HG03097 (cell line): ENCODE measurements around the gene MKI67.
A peak's percentile ranks its signal among the peaks of the same experiment; 100 is the strongest.

ENCODE experiments used
- ATAC-seq: cut with Tn5 transposase; IDR thresholded peaks from one replicate; pipeline ENCODE4 v1.9.1; 2021; ENCODE audit not compliant: unreplicated experiment, low FRiP score

Gene MKI67

GRCh38 chr10:128067691-128068397, 58.4 kb downstream of the MKI67 start:
- ATAC-seq, result no peak

- ATAC-seq, result no peak
Observed at GRCh38 chr10:128066870-128067382, 59.3 kb downstream of the MKI67 start.

DNA sequence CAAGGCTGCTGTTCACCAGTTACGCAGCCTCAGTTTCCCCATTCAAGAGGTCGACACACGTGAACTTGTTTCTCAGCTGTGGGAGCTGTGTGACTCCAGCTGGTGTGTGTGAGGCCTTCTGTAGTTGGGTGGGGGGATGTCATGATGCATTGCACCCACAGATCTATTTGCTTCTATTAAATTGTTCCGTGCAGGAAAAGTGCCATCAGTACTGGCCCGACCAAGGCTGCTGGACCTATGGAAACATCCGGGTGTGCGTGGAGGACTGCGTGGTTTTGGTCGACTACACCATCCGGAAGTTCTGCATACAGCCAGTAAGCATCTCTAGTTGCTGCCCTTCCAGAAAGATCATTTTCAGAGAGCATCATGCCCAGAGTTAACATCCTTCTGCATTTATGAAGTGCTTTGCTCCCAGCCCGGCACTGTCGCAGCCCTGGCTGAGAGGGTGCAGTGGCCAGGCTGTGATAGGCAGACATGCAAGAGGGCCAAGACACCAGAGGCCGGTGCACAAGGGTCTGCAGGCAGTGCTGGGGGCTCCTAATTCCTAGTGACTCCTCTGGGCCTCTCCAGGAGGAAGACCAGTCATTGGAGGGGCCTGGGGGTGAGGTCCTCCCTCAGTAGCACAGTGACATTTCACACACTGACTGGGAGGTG, 60.2 kb downstream of the MKI67 start:
- no peak for ATAC-seq

DNA sequence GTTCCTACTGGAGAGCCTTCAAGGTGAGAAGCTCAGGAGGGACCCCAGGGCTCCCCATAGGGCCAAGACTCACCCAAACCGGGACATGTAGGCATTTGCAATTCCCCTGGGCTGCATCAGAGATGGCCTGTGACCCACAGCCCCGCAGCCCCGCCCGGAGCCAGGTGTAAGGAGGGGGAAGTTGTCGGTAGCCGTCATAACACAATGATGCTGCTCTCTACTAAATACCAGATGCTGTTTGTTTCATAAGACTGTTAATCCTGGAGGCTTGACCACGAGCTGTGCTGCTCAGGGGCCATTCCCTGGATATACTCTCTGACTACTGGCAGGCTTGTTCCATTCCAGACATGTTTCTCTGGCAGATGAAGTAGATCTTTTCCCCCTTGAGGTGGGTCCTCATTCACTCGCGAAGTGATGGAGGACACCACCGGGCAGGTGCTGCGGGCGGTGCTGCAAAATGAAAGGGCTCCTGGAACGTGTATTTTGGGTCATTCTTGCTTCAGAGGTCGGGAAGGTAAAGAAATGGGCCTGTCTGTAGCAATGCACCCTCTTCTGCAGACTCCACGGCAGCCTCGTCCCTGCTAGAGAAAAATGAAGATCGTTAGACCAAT, 61.1 kb downstream of the MKI67 start:
- ATAC-seq, result no peak

- ATAC-seq, result peak; percentile 47
Observed at GRCh38 chr10:128064108-128064969, 61.9 kb downstream of the MKI67 start.

DNA sequence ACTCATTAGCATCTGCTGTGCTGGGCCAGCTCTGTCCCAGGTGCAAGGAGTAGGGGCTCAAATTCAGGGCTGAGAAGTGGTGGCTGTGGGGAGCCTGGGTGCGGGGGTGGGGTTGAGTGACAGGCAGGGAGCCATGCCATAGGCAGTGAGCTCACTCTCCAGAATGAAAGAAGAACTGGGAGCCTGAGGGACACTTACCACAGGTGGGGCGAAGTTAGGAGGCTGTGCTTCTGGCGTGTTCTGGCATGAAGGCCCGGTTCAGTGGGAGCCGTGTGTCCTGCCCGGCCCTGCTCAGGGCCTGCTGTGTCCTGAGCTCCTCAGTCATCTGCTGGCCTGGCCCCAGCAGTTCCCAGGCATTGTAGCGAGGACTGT, 62.5 kb downstream of the MKI67 start:
- no peak for ATAC-seq

GRCh38 chr10:128062881-128063563, 63.2 kb downstream of the MKI67 start:
- ATAC-seq, result peak; percentile 42

DNA sequence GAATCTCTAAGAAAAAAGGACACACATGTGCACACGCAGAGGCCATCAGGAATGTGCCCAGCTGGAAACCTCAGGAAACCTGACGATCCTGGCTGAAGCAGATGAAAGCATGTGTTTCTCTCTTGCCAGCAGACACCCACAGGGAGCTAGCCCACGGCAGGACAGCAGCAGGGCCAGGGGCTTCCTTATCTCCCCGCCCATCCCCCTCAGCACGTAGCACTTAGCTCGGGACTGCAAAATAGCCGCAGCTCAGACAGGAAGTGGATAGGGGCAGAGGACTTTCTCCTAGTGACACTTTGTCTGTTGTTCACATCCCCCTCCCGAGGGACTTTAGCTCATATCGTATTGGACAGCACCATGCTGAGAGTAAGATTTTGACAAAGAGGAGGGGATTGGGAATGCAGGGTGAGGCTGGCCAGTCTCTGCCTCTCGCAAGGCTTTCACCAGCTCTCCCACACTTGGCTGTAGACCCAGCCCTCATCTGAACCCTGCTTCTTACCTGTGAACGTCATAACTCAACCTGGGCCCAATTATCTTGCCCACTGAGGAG, 63.8 kb downstream of the MKI67 start:
- ATAC-seq, result peak; percentile 13

DNA sequence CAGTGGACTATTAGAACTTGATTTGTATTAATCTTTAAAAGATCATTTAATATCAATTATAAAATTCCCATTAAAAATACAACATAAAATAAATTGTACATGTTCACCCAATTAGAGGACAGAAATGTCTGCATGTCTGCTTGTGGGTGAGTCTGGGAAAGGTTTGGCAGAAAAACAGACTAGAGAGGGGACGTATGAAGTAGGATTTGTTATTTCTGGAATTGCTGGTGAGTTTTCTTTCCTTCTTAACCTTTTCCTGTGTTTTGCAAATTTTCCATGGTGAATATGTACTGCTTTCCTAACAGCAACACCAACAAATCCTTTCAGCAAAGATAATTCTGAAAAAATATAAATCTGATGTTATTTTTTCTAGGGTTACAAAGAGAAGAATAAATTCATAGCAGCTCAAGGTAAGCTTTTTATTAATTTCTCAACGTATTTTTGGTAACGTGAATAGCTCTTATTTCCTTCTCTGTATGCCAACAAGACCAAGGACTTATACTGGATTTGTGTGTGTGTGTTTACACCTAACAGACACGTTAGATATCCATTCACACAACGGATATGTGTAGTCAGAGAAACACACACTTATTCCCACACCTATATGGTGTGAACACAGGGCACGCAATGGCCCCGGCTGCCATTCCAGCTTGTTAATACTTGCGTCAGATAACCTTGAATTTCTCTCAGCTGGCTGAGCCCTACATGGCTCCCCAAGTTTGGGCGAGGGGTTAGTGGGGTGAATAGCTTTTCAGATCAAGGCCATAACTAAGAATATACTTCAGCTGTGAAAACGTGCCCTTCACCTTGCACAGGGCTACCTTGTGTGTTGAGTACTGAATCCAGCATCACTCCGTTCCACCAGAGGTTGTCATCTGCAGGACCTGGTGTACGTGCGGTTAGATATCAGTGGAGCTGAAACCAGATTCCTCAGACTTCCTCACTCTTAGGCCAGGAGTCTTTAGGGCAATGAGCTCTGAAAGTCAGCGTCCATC, 64.6 kb downstream of the MKI67 start:
- no peak for ATAC-seq

DNA sequence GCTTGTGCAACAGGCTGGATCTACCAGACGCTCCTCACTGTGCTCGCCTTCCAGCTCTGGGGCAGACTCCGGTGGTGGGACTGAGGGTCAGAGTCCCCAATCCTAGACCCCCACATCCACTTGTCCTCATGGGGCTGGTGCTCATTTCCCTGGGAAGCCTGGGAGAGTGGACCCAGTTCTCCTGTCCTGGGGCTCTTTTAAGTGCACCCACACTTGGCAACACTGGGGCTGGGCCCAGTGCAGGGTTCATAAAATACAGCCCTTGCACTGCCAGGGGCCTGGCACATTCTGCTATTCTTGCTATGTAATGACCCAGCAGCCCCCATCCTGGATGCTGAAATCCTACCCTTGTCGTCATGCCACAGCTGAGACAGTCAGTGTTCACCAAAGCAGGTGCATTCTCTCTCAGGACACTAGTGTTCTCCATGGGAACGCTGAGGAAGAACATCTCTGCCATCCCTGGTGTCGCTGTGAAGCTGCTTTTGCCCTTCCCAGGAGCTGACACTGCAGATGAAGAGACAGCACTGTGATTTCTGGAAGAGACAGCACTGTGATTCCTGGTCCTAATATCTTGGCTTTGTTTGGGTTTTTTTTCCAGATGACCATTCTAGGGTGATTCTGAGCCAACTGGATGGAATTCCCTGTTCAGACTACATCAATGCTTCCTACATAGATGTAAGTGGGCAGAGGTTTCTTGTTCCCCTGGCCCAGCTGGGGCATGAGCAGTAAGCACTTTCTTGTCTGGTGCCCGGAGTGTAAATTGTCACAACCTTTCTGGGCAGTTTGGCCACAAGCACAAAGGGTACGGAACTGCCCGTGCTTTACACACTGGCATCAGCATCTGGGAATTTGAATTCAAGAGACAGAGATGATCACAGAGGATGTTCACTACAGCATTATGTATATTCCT, 65.6 kb downstream of the MKI67 start:
- no peak for ATAC-seq

GRCh38 chr10:128059982-128060293, 66.3 kb downstream of the MKI67 start:
- no peak for ATAC-seq

DNA sequence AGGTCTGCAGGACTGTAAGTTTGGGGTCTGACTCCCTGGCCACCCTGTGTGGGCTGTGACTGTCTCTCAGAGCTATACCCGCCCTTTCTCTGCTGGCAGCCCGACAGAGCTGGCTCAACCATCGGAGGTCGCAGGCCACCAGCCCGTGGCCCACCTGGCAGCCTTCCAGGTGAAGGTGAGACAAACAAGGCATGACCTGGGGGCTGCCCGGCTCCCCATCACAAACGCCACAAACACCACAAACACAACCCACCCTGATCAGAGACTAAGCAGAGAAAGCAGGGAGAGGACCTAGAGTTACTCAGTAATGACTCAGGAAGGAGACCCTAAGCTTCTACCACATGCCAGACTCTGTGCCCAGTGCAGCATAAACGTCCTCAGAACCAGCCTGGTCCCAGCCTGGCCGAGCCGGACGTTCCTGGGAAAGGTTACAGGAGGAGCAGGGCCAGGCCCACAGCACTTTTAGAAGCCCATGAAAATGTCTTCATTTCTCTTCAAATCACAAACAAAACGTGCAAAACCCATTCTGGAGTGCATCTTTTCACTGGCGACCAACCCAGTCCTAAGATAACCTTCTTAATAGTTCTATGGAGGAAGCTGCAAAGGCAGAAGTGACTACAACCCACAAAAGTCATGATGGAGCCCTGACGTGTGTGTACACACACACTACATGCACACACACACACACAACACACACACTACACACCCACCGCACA, 66.8 kb downstream of the MKI67 start:
- no peak for ATAC-seq

DNA sequence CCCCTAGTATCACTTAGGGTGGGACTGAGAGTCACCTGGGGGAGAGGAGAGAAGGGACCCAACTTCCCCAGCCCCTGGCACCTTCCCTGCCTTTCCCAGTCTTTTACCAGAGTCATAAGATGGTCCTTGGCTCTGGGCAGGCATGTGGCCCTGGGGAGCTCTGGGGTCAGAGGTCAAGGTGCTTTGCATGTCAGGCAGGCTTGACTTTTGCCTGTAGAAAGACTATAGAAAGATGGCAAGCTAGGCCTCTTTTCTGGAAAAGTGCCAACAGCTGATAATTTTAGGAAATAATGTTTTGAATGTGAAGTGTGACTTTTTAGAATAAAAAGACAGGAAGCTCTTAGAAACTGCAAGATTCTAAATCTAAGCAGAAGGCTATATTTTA, 67.5 kb downstream of the MKI67 start:
- ATAC-seq, result no peak

DNA sequence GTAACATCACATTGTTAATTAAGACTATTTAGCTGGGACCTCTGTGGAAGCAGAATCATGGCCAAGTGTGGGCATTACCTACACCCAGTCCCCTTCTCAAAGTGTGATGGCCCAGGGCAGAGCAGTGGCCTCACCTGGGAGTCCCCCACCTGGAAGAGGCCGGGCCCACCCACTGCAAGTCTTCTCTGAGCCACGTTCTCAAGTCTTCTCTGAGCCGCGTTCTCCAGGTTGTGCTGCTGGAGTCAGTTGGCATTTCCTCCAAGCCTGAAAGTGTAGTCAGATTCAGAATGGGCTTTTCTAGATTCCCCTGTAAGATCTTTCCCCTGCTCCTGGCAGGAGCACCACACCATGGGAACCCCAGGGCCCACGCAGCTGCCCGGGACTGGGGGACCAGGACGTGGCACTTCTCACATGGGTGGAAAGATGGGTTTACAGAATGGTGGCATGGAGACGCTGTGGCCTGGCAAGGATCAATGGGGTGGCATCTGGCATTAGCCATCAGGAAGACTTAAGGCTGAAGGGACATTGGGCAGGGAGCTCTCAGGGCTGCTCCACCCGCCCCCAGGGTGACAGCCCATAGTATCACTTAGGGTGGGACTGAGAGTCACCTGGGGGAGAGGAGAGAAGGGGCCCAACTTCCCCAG, 68.0 kb downstream of the MKI67 start:
- ATAC-seq, result no peak

DNA sequence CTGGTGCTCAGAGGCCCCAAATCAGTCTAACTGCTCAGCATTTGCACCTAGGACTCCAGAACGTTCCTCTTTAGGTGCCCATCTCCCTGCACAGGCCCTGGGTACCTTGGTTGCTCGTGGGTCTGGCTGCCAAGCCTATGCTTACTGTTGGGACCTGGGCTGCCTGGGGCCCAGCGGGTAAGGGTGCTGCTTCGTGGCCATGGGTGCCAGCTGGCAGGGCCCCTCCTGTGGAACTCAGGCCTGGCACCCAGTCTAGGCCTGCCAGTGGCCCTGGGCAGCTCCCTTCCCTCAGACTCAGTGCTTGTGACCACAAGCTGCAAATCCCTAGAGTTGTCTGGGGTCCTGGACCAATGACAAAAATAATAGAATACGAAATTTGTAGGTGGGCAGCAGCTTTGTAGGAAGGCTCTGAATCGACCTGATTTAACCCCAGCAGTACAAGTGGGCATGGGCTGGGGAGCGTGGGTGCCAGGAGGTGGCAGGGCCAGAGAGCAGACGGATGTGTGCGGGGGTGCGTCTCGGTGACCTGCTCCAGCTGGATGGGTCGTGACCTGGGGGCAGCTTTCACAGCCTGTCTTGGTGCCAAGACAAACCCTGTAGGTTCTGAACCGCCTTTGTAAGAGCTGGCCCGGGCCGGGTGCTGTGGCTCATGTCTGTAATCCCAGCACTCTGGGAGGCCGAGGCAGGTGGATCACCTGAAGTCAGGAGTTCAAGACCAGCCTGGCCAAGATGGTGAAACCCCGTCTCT, 69.7 kb downstream of the MKI67 start:
- no peak for ATAC-seq
